Left forelimb (tissue), 1 donor: Measurements from ENCODE around the gene F13A1.

ENCODE experiments used
- DNase-seq: peaks from one replicate; pipeline ENCODE4 v3.0.0-alpha.2; 2018; ENCODE audit warnings: low spot score

The F13A1 gene

GRCh38 chr6:6193221-6193745 lies 127.2 kb downstream of the F13A1 start:
- DNase-seq, result no peak

- no peak for DNase-seq
Observed at GRCh38 chr6:6191909-6192308, 128.6 kb downstream of the F13A1 start.

GRCh38 chr6:6191476-6191875 lies 129.0 kb downstream of the F13A1 start:
- no peak for DNase-seq

GRCh38 chr6:6180684-6181083 lies 139.8 kb downstream of the F13A1 start:
- no peak for DNase-seq

- no peak for DNase-seq
Observed at GRCh38 chr6:6179858-6180623, 140.4 kb downstream of the F13A1 start.

- no peak for DNase-seq
Observed at GRCh38 chr6:6178795-6179194, 141.7 kb downstream of the F13A1 start.

GRCh38 chr6:6177754-6178153 lies 142.7 kb downstream of the F13A1 start:
- no peak for DNase-seq

GRCh38 chr6:6176586-6177228 lies 143.8 kb downstream of the F13A1 start:
- no peak for DNase-seq

GRCh38 chr6:6176127-6176526 lies 144.3 kb downstream of the F13A1 start:
- no peak for DNase-seq

GRCh38 chr6:6169141-6169540 lies 151.3 kb downstream of the F13A1 start:
- no peak for DNase-seq

GRCh38 chr6:6166064-6166463 lies 154.4 kb downstream of the F13A1 start:
- DNase-seq, result no peak

- no peak for DNase-seq
Observed at GRCh38 chr6:6164367-6164766, 156.1 kb downstream of the F13A1 start.

- no peak for DNase-seq
Observed at GRCh38 chr6:6154335-6154734, 166.1 kb downstream of the F13A1 start.

- DNase-seq, result no peak
Observed at GRCh38 chr6:6152060-6152459, 168.4 kb downstream of the F13A1 start.

GRCh38 chr6:6148192-6148815 lies 172.2 kb downstream of the F13A1 start:
- DNase-seq, result no peak

GRCh38 chr6:6131492-6132109 lies 188.9 kb downstream of the F13A1 start:
- no peak for DNase-seq

GRCh38 chr6:6125495-6125894 lies 195.0 kb downstream of the F13A1 start:
- no peak for DNase-seq

GRCh38 chr6:6123803-6124202 lies 196.7 kb downstream of the F13A1 start:
- no peak for DNase-seq

GRCh38 chr6:6121943-6122342 lies 198.5 kb downstream of the F13A1 start:
- no peak for DNase-seq

GRCh38 chr6:6105472-6106036 lies 214.9 kb downstream of the F13A1 start:
- DNase-seq, result no peak
